Neural crest cell (in vitro differentiated cells): ENCODE measurements around the gene HDAC4. TPM values are rescaled to one million over a fixed set of nuclear protein-coding genes. Genes with fewer than 3 reads are reported as not detected.

Source experiments
- DNase-seq: peaks from one replicate; pipeline ENCODE4 v3.0.0; 2021; ENCODE audit warnings: low read depth, mixed read lengths, low spot score
- H3K27ac Mint-ChIP-seq: one replicate; pipeline ENCODE4 v1.8.0; 2021; ENCODE audit warnings: mild to moderate bottlenecking, mixed read lengths; ENCODE audit not compliant: unreplicated experiment
- H3K27me3 Mint-ChIP-seq: 2 replicates; pipeline ENCODE4 v1.8.0; 2021; ENCODE audit warnings: low read depth, mild to moderate bottlenecking, mixed read lengths
- H3K36me3 Mint-ChIP-seq: 2 replicates; pipeline ENCODE4 v1.8.0; 2021; ENCODE audit warnings: low read depth, mild to moderate bottlenecking, mixed read lengths
- H3K4me1 Mint-ChIP-seq: 2 replicates; pipeline ENCODE4 v1.8.0; 2021; ENCODE audit warnings: mixed read lengths
- H3K4me3 Mint-ChIP-seq: one replicate; pipeline ENCODE4 v1.8.0; 2021; ENCODE audit warnings: mild to moderate bottlenecking, mixed read lengths
- H3K9me3 Mint-ChIP-seq: 2 replicates; pipeline ENCODE4 v1.8.0; 2021; ENCODE audit warnings: mixed read lengths
- CTCF ChIP-seq: fragments of 200-600 bp; sonication (generic); conservative IDR thresholded peaks from 2 replicates; pipeline ENCODE4 v1.5.0; 2021; ENCODE audit warnings: antibody characterized with exemption, mild to moderate bottlenecking
- total RNA-seq: library from RNA; stranded (reverse); gene quantifications from 2 replicates; pipeline ENCODE4 v1.2.1, GENCODE V29; 2021

The HDAC4 gene
- total RNA-seq, 1 donor from 2014 or later = 52.1 TPM

GRCh38 chr2:239018271-239019182 is 382.3 kb downstream of the HDAC4 start:
- Mint-ChIP-seq H3K4me3 (no peak overlapping the region), H3K27me3 (no peaks in the 10 kb centered on the region), H3K36me3 (no peaks in the 10 kb centered on the region), H3K4me1 (peaks cover 5% of the 10 kb centered on the region), H3K9me3 (no peaks in the 10 kb centered on the region), H3K27ac (no peak overlapping the region)
- TF ChIP-seq CTCF = no peak
- DNase-seq = no peak

GRCh38 chr2:239017491-239018098 is 383.2 kb downstream of the HDAC4 start:
- Mint-ChIP-seq H3K4me1 (peaks cover 5% of the 10 kb centered on the region), H3K36me3 (no peaks in the 10 kb centered on the region)

GRCh38 chr2:239015901-239016675 is 384.7 kb downstream of the HDAC4 start:
- H3K27me3 Mint-ChIP-seq = no peaks in the 10 kb centered on the region
- no peaks in the 10 kb centered on the region for H3K36me3 Mint-ChIP-seq
- no peak for TF ChIP-seq CTCF
- H3K4me1 Mint-ChIP-seq = peaks cover 5% of the 10 kb centered on the region
- no peaks in the 10 kb centered on the region for H3K9me3 Mint-ChIP-seq
- no peak overlapping the region for H3K4me3 Mint-ChIP-seq
- no peak for DNase-seq
- no peak overlapping the region for H3K27ac Mint-ChIP-seq

More at GRCh38 chr2:239017491-239018098, 383.2 kb downstream of the HDAC4 start:
- TF ChIP-seq CTCF = no peak
- Mint-ChIP-seq H3K9me3 (no peaks in the 10 kb centered on the region), H3K4me3 (no peak overlapping the region), H3K27me3 (no peaks in the 10 kb centered on the region), H3K27ac (no peak overlapping the region)
- DNase-seq = no peak

GRCh38 chr2:239015218-239015900 is 385.5 kb downstream of the HDAC4 start:
- H3K36me3 Mint-ChIP-seq = no peaks in the 10 kb centered on the region
- no peak for DNase-seq
- H3K9me3 Mint-ChIP-seq = no peaks in the 10 kb centered on the region
- H3K27ac Mint-ChIP-seq = no peak overlapping the region
- peaks cover 5% of the 10 kb centered on the region for H3K4me1 Mint-ChIP-seq
- no peaks in the 10 kb centered on the region for H3K27me3 Mint-ChIP-seq
- TF ChIP-seq CTCF = no peak
- H3K4me3 Mint-ChIP-seq = no peak overlapping the region
